ENCODE results near the gene CSNK2B. TPM values are rescaled to one million over a fixed set of nuclear protein-coding genes. Genes with fewer than 3 reads are reported as not detected.
A peak's percentile ranks its signal among the peaks of the same experiment; 100 is the strongest.

The CSNK2B gene
- total and polyA plus RNA-seq, 9 of the 15 experiments (the other 6 are each of a cell fraction or from before 2014, with no cell fraction given) = 120 to 1,126 (median 529) TPM

GRCh38 chr6:31701666-31702404, 36.0 kb downstream of the CSNK2B start (continued):
- TF ChIP-seq ZBTB49 (CRISPR knock-in tag; IDR thresholded peaks at IDR 0.05; ENCODE audit: borderline replicate concordance) (peak; percentile 84; the same call in 1 of the 2 replicates), TFAM (CRISPR knock-in tag; conservative IDR thresholded peaks at IDR 0.05) (no peak), POU5F1 (IDR thresholded peaks at IDR 0.05; ENCODE audit: borderline replicate concordance, low read depth, low read length, partially characterized antibody) (no peak), ETS2 (tag; IDR thresholded peaks at IDR 0.05; ENCODE audit: borderline replicate concordance, poor library complexity, severe bottlenecking) (no peak), USF2 (CRISPR knock-in tag; IDR thresholded peaks at IDR 0.05) (no peak), MAFK (IDR thresholded peaks at IDR 0.05; ENCODE audit: low read length) (no peak), NUFIP1 (IDR thresholded peaks at IDR 0.05; ENCODE audit: partially characterized antibody) (no peak), ZNF507 (tag; conservative IDR thresholded peaks at IDR 0.05) (no peak)
- TF ChIP-seq, protein P1, sequence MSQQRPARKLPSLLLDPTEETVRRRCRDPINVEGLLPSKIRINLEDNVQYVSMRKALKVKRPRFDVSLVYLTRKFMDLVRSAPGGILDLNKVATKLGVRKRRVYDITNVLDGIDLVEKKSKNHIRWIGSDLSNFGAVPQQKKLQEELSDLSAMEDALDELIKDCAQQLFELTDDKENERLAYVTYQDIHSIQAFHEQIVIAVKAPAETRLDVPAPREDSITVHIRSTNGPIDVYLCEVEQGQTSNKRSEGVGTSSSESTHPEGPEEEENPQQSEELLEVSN (IDR thresholded peaks at IDR 0.05; ENCODE audit: borderline replicate concordance in 1 of 2, extremely low read depth in 1 of 2, insufficient read depth in 1 of 2, insufficient read length in 1 of 2, low read depth in 1 of 2, low read length in 1 of 2, poor library complexity in 1 of 2, severe bottlenecking in 1 of 2) = no peak
- TF ChIP-seq, protein P2, sequence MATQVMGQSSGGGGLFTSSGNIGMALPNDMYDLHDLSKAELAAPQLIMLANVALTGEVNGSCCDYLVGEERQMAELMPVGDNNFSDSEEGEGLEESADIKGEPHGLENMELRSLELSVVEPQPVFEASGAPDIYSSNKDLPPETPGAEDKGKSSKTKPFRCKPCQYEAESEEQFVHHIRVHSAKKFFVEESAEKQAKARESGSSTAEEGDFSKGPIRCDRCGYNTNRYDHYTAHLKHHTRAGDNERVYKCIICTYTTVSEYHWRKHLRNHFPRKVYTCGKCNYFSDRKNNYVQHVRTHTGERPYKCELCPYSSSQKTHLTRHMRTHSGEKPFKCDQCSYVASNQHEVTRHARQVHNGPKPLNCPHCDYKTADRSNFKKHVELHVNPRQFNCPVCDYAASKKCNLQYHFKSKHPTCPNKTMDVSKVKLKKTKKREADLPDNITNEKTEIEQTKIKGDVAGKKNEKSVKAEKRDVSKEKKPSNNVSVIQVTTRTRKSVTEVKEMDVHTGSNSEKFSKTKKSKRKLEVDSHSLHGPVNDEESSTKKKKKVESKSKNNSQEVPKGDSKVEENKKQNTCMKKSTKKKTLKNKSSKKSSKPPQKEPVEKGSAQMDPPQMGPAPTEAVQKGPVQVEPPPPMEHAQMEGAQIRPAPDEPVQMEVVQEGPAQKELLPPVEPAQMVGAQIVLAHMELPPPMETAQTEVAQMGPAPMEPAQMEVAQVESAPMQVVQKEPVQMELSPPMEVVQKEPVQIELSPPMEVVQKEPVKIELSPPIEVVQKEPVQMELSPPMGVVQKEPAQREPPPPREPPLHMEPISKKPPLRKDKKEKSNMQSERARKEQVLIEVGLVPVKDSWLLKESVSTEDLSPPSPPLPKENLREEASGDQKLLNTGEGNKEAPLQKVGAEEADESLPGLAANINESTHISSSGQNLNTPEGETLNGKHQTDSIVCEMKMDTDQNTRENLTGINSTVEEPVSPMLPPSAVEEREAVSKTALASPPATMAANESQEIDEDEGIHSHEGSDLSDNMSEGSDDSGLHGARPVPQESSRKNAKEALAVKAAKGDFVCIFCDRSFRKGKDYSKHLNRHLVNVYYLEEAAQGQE (IDR thresholded peaks at IDR 0.05; ENCODE audit: borderline replicate concordance) = no peak
- TF ChIP-seq, protein P2 (CRISPR knock-in tag; IDR thresholded peaks at IDR 0.05; ENCODE audit: low read depth) = no peak
- TF ChIP-seq, protein P3, sequence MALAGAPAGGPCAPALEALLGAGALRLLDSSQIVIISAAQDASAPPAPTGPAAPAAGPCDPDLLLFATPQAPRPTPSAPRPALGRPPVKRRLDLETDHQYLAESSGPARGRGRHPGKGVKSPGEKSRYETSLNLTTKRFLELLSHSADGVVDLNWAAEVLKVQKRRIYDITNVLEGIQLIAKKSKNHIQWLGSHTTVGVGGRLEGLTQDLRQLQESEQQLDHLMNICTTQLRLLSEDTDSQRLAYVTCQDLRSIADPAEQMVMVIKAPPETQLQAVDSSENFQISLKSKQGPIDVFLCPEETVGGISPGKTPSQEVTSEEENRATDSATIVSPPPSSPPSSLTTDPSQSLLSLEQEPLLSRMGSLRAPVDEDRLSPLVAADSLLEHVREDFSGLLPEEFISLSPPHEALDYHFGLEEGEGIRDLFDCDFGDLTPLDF (CRISPR knock-in tag; IDR thresholded peaks at IDR 0.05) = no peak
